ENCODE measurements around the gene CKS1B.
"Not testable (repeated sequence)": the region's sequence is repeated elsewhere in the genome, so short reads cannot be mapped to it uniquely, and the experiment has no call there.

CKS1B gene

GRCh38 chr1:154973344-154974101 is 958 bp upstream of the CKS1B start:
- no peaks in the 10 kb centered on the region for H4K20me1 ChIP-seq (ENCODE audit: insufficient read depth)
- H3K4me2 ChIP-seq = peak overlapping the region; percentile 60
- peaks cover 72% of the 10 kb centered on the region for H3K4me1 ChIP-seq (ENCODE audit: low read depth, poor library complexity, severe bottlenecking)
- H3K36me3 ChIP-seq (ENCODE audit: insufficient read depth) = peaks cover 8% of the 10 kb centered on the region; the same call in 1 of the 2 replicates
- no peaks in the 10 kb centered on the region for H3K27me3 ChIP-seq (ENCODE audit: insufficient read depth, low read depth)
- peak overlapping the region; percentile 76 for H3K9ac ChIP-seq
- H3K4me3 ChIP-seq (IDR thresholded peaks at IDR 0.05; ENCODE audit: insufficient read depth, low read depth, low read length) = peak overlapping the region; percentile 92
- peak overlapping the region; percentile 77 for H3K27ac ChIP-seq
- peaks cover 88% of the 10 kb centered on the region for H3K79me2 ChIP-seq (ENCODE audit: insufficient read depth, low read depth)
- peak overlapping the region; percentile 28; the same call in 1 of the 2 replicates for H2AFZ ChIP-seq (ENCODE audit: low read depth)
- TF ChIP-seq, protein P1, sequence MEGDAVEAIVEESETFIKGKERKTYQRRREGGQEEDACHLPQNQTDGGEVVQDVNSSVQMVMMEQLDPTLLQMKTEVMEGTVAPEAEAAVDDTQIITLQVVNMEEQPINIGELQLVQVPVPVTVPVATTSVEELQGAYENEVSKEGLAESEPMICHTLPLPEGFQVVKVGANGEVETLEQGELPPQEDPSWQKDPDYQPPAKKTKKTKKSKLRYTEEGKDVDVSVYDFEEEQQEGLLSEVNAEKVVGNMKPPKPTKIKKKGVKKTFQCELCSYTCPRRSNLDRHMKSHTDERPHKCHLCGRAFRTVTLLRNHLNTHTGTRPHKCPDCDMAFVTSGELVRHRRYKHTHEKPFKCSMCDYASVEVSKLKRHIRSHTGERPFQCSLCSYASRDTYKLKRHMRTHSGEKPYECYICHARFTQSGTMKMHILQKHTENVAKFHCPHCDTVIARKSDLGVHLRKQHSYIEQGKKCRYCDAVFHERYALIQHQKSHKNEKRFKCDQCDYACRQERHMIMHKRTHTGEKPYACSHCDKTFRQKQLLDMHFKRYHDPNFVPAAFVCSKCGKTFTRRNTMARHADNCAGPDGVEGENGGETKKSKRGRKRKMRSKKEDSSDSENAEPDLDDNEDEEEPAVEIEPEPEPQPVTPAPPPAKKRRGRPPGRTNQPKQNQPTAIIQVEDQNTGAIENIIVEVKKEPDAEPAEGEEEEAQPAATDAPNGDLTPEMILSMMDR (conservative IDR thresholded peaks at IDR 0.05; ENCODE audit: low read depth, low read length) = peak; percentile 61; the same call in 1 of the 2 replicates

DNA sequence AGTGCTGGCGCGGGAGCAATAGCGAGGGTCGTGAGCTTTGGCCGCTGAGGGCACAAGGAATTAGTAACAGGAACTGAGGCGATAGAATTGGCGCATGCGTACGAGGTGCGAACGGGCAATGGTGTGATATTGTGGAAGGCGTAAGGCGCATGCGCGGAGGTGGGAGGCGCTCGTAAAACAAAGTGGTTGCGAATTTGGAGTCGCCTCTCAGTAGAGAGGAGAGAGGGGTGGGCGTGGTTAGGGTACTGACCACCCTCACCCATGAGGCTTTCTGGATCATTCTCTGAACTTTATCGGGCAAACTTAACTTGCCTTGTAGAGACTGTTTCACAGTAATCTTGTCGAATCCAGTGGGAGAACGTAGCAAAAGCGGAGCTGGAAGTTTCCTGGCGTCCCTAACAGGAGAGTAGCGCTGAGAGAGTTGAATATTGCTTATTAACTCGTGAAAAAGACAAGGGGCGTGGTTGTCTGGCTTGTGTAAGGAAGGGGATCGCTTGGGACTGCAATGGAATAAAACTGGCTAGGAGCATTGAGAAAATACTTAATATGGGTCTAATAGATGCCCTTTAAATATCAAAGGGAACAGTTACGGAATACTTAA is 427 bp downstream of the CKS1B start:
- Histone ChIP-seq H3K27me3 (ENCODE audit: insufficient read depth, low read depth) (no peaks in the 10 kb centered on the region), H3K36me3 (ENCODE audit: insufficient read depth) (peaks cover 17% of the 10 kb centered on the region; the same call in 1 of the 2 replicates), H2AFZ (ENCODE audit: low read depth) (peak overlapping the region; percentile 28), H3K27ac (peak overlapping the region; percentile 77), H3K4me3 (IDR thresholded peaks at IDR 0.05; ENCODE audit: insufficient read depth, low read depth, low read length) (peak overlapping the region; percentile 98), H3K4me2 (peak overlapping the region; percentile 89), H3K79me2 (ENCODE audit: insufficient read depth, low read depth) (peaks cover 88% of the 10 kb centered on the region), H4K20me1 (ENCODE audit: insufficient read depth) (no peaks in the 10 kb centered on the region), H3K9ac (peak overlapping the region; percentile 76), H3K4me1 (ENCODE audit: low read depth, poor library complexity, severe bottlenecking) (peaks cover 60% of the 10 kb centered on the region)
- TF ChIP-seq, protein P1 (conservative IDR thresholded peaks at IDR 0.05; ENCODE audit: low read depth, low read length) = peak; percentile 30; the same call in 1 of the 2 replicates

DNA sequence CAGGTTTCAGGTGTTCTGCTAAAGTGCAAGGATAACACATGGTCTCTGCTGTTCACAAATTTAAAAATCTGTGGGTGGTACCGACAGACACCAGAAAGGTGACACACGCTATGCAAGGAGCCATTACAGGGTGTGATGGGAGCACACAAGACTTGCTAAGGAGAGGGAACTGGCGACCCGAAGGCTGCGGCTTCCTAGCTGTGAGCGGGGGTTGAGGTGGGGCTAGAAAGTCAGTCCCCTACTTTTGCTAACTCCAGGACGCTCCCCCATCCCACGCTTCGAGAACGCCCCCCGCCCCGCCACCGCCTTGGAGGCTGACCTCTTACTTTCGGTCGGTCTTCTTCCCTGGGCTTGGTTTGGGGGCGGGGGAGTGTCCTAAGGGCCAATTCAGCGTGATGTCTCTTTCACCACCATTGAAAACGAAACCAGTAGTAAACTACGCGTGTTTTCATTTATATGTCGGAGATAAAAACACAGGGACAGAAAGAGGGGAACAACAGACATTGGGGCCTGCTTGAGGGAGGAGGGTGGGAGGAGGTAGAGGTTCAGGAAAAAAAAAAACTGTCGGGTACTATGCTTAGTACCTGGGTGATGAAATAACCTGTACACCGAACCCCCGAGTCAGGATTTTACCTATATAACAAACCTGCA is 1.1 kb downstream of the CKS1B start:
- peaks cover 54% of the 10 kb centered on the region for H3K4me1 ChIP-seq (ENCODE audit: low read depth, poor library complexity, severe bottlenecking)
- H3K27me3 ChIP-seq (ENCODE audit: insufficient read depth, low read depth) = no peaks in the 10 kb centered on the region
- peaks cover 18% of the 10 kb centered on the region; the same call in 1 of the 2 replicates for H3K36me3 ChIP-seq (ENCODE audit: insufficient read depth)
- H3K79me2 ChIP-seq (ENCODE audit: insufficient read depth, low read depth) = peaks cover 88% of the 10 kb centered on the region
- H2AFZ ChIP-seq (ENCODE audit: low read depth) = peak overlapping the region; percentile 28; the same call in 1 of the 2 replicates
- TF ChIP-seq, protein P1 (conservative IDR thresholded peaks at IDR 0.05; ENCODE audit: low read depth, low read length) = no peak
- peak overlapping the region; percentile 76 for H3K9ac ChIP-seq
- no peaks in the 10 kb centered on the region for H4K20me1 ChIP-seq (ENCODE audit: insufficient read depth)
- peak overlapping the region; percentile 77 for H3K27ac ChIP-seq
- peak overlapping the region; percentile 89 for H3K4me2 ChIP-seq
- H3K4me3 ChIP-seq (IDR thresholded peaks at IDR 0.05; ENCODE audit: insufficient read depth, low read depth, low read length) = peak overlapping the region; percentile 98

DNA sequence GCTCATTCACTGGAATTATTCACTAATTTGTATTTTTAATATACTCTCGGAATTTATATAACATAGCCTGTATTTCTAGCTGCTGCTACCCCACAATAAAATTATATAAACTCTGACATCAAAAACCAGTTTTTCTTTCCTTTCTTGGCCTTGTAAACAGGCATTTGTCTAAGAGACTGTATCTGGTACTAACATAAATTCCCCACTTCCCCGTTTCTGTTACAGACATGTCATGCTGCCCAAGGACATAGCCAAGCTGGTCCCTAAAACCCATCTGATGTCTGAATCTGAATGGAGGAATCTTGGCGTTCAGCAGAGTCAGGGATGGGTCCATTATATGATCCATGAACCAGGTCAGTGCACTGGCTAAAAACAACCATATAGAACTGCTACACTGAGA is 3.3 kb downstream of the CKS1B start:
- Histone ChIP-seq H3K4me2 (peak overlapping the region; percentile 89), H3K36me3 (ENCODE audit: insufficient read depth) (peaks cover 18% of the 10 kb centered on the region; the same call in 1 of the 2 replicates), H3K79me2 (ENCODE audit: insufficient read depth, low read depth) (peaks cover 78% of the 10 kb centered on the region)

More for the DNA sequence above, 3.3 kb downstream of the CKS1B start:
- not testable (repeated sequence) for H4K20me1 ChIP-seq (ENCODE audit: insufficient read depth); H3K27ac ChIP-seq; H2AFZ ChIP-seq (ENCODE audit: low read depth); H3K4me3 ChIP-seq (IDR thresholded peaks at IDR 0.05; ENCODE audit: insufficient read depth, low read depth, low read length); H3K9ac ChIP-seq; H3K27me3 ChIP-seq (ENCODE audit: insufficient read depth, low read depth)
- peaks cover 42% of the 10 kb centered on the region for H3K4me1 ChIP-seq (ENCODE audit: low read depth, poor library complexity, severe bottlenecking)

Data from KMS-11 (cell line).